Ascending aorta (tissue), 2 donors: ENCODE measurements around the gene CISTR. TPM values are rescaled to one million over a fixed set of nuclear protein-coding genes. Genes with fewer than 3 reads are reported as not detected.

Source experiments
- DNase-seq, 2 donors: peaks; one replicate each; pipeline ENCODE4 v3.0.0-alpha.2; 2019; ENCODE audit warnings: low spot score in 2 of 2
- H3K27ac ChIP-seq, 2 donors: fragments of 200-600 bp; sonication (generic); one replicate each; pipeline ENCODE4 v1.5.1; 2016 to 2017; ENCODE audit warnings: mild to moderate bottlenecking in 1 of 2
- H3K27me3 ChIP-seq: fragments of 200-600 bp; sonication (generic); one replicate; pipeline ENCODE4 v1.5.1; 2017
- H3K36me3 ChIP-seq, 2 donors: fragments of 200-600 bp; sonication (generic); one replicate each; pipeline ENCODE4 v1.5.1; 2016
- H3K4me1 ChIP-seq, 2 donors: fragments of 200-600 bp; sonication (generic); one replicate each; pipeline ENCODE4 v1.5.1; 2016 to 2017; ENCODE audit warnings: mild to moderate bottlenecking in 1 of 2
- H3K4me3 ChIP-seq, 2 donors: fragments of 200-600 bp; sonication (generic); one replicate each; pipeline ENCODE4 v1.5.1; 2016 to 2017; ENCODE audit warnings: mild to moderate bottlenecking in 1 of 2
- H3K9me3 ChIP-seq, 2 donors: fragments of 200-600 bp; sonication (generic); one replicate each; pipeline ENCODE4 v1.5.1; 2016
- CTCF ChIP-seq, 3 experiments: fragments of 200-600 bp in 2 of 3; fragments of 450-650 bp in 1 of 3; sonication (generic) in 2 of 3; IDR thresholded peaks; one replicate each; pipeline ENCODE4 v1.5.1; 2016 to 2019; ENCODE audit warnings: antibody characterized with exemption in 3 of 3, mild to moderate bottlenecking in 1 of 3, moderate library complexity in 1 of 3
- intact Hi-C: fragments of 100-400 bp; cut with DNase I; formaldehyde crosslinking; loops from one replicate; pipeline ENCODE4 v1.15.1; 2023
- total RNA-seq: library from RNA; depleted of rRNA; stranded (reverse); fragments of >200 nt; gene quantifications from one replicate; pipeline ENCODE4 v1.1.0, GENCODE V29; 2016

Gene CISTR
- total RNA-seq, 1 donor from 2014 or later, result not detected

- DNase-seq, result no peak
- Histone ChIP-seq H3K27me3 (no peaks in the 10 kb centered on the region), H3K27ac (no peak overlapping the region), H3K4me3 (peak overlapping the region in 1 of 2 donors; percentile 20), H3K36me3 (no peaks in the 10 kb centered on the region), H3K4me1 (peaks cover 0 to 4% of the 10 kb centered on the region in 2 donors), H3K9me3 (no peaks in the 10 kb centered on the region)
- intact Hi-C loops, result no loop called here
- TF ChIP-seq CTCF (IDR thresholded peaks at IDR 0.05), result no peak
Observed at GRCh38 chr12:53756300-53757100, 4.7 kb upstream of the CISTR start.

- DNase-seq, result no peak
- no peaks in the 10 kb centered on the region for H3K9me3 ChIP-seq
- H3K36me3 ChIP-seq, result no peaks in the 10 kb centered on the region
- no peak overlapping the region for H3K4me3 ChIP-seq
- intact Hi-C loops, result no loop called here
- no peak for TF ChIP-seq CTCF (IDR thresholded peaks at IDR 0.05)
- no peak overlapping the region for H3K27ac ChIP-seq
- H3K4me1 ChIP-seq, result peaks cover 4 to 10% of the 10 kb centered on the region in 2 donors
- H3K27me3 ChIP-seq, result peaks cover 3% of the 10 kb centered on the region
Observed at GRCh38 chr12:53755893-53756292, 4.1 kb upstream of the CISTR start.

GRCh38 chr12:53755451-53755891, 3.7 kb upstream of the CISTR start:
- no peak overlapping the region for H3K27ac ChIP-seq
- no peaks in the 10 kb centered on the region for H3K36me3 ChIP-seq
- H3K4me3 ChIP-seq, result no peak overlapping the region
- H3K27me3 ChIP-seq, result peaks cover 4% of the 10 kb centered on the region
- intact Hi-C loops, result no loop called here
- DNase-seq, result no peak
- peaks cover 7 to 15% of the 10 kb centered on the region in 2 donors for H3K4me1 ChIP-seq
- no peak for TF ChIP-seq CTCF (IDR thresholded peaks at IDR 0.05)
- no peaks in the 10 kb centered on the region for H3K9me3 ChIP-seq

DNA sequence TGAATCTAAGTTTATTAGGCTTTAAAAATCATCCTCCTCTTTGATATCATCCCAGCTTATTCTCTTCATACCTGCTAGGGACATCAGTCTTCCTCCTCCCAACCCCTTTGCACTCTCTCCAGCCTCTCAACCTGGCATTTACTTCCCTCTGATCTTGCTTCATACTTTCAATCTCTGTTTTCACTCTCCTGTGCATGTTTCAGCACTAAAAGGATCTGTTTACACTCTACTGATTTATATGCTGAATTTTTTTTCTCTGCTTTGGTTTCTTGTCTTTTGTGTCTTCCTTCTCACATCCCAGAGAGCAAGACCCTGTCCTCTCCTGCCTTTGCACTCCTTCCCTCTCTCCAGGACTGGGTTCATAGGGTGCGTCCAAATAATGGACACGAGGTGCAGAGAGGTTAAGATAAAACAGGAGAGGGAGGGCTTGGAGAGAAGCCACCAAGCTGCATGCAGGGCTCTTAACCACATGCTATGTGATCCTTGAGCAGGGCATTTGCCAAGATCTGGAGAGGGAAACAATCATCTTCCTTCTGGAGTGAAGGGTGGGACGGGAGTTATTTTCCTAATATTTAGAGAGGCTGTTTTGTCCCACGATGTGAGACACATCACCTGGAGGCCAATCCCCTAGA, 3.0 kb upstream of the CISTR start:
- H3K27me3 ChIP-seq, result peaks cover 4% of the 10 kb centered on the region
- DNase-seq, result no peak
- no peak overlapping the region for H3K27ac ChIP-seq
- H3K4me1 ChIP-seq, result peaks cover 7 to 18% of the 10 kb centered on the region in 2 donors
- no peak for TF ChIP-seq CTCF (IDR thresholded peaks at IDR 0.05)
- no peaks in the 10 kb centered on the region for H3K36me3 ChIP-seq
- intact Hi-C loops, result no loop called here
- H3K9me3 ChIP-seq, result no peaks in the 10 kb centered on the region
- no peak overlapping the region for H3K4me3 ChIP-seq

DNA sequence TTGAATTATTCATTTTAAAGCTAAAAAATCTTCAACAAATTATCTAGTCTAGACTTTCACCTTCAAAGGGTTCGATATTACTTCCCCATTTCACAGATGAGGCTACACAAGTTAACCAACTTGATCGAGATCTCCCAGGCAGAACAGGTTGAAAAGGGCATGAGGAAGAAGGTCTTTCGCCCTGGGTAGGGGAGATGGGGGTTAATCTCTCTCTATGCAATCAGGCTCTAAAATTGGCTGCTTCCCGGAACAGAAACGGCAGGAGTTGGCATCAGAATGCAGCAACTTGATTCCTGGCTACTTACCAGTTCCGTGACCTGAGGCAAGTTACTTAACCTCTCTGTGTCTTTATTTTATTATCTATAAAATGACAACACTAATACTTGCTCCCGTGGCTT, 2.4 kb upstream of the CISTR start:
- no peak for TF ChIP-seq CTCF (IDR thresholded peaks at IDR 0.05)
- Histone ChIP-seq H3K4me1 (peaks cover 7 to 18% of the 10 kb centered on the region in 2 donors), H3K9me3 (no peaks in the 10 kb centered on the region), H3K27ac (no peak overlapping the region), H3K27me3 (peaks cover 4% of the 10 kb centered on the region), H3K4me3 (no peak overlapping the region), H3K36me3 (no peaks in the 10 kb centered on the region)
- intact Hi-C loops, result no loop called here
- no peak for DNase-seq
